ENCODE results near the gene TEN1. TPM values are rescaled to one million over a fixed set of nuclear protein-coding genes. Genes with fewer than 3 reads are reported as not detected.

Gene TEN1, protein sequence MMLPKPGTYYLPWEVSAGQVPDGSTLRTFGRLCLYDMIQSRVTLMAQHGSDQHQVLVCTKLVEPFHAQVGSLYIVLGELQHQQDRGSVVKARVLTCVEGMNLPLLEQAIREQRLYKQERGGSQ
- 10 to 100 TPM in 1 of 2 experiments, 1 to 10 TPM in 1; 9.7 to 12.2 TPM for total RNA-seq

DNA sequence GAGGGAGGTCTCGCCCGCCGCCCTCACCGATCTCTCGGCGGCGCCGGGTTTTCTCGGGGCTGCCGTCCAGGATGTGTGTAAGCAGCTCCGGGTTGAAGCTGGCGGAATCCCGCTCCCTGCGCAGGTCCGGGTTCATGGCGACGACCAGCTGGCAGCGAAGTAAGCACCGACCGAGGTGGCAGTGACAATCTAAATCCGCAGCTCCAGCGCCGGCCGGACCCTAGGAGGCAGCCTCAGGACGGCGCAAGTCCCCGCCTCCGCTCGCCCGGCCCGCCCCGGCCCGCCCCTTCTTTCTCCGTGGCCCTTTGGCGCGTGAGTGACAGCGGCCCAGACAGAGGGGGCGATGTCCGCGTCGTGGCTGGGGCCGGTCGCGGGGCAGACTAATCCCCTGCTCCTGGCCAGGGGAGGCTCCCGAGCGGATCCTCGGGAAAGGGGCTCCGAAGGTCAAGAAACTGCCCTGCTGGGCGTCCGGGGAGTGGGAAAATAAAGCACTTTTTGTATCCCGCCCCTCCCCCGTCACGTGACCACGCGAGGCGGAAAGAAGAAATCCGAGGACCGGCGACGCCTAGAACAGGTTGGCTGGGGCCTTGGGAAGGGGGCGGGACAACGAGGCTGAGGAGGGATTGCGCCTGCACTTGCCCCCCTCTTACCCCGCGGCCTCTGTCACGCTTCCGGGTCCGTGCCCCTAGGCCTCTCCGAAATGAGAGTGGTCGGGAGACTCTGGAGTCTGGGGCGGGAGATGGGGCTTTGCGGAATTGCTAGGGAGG is at the start of gene TEN1, which contains the start of gene ACOX1:
Gene TEN1, plus strand, starts transcription at position 303 of the 767 bp plus-strand sequence. CDS start 6,953 bp downstream, outside the sequence.
Gene ACOX1, minus strand, starts transcription at position 229 of the 767 bp plus-strand sequence. Its CDS starts 93 bp downstream, at position 136.
- intact Hi-C loops (cut with micrococcal nuclease), result loop anchor here (1.0 to 5.0 kb wide), 7 partner anchors 18 to 473 kb away; partner anchors contain the start of genes FBF1, UBE2O, UNK and WBP2
- Mint-ChIP-seq H3K27ac (peak within 1 kb of the TSS; percentile 100), H3K9me3 (no peaks in the 10 kb centered on the region), H3K27me3 (ENCODE audit: low read depth) (no peaks in the 10 kb centered on the region), H3K4me1 (ENCODE audit: low read depth) (peaks cover 30% of the 10 kb centered on the region), H3K4me3 (peak within 1 kb of the TSS; percentile 99), H3K36me3 (ENCODE audit: low read depth) (peaks cover 7% of the 10 kb centered on the region)
- peak; percentile 98 for DNase-seq
- CTCF ChIA-PET, result interaction anchor here (0.6 to 1.2 kb wide), 2 partner anchors 9 to 10 kb away, joined by 3 to 4 read pairs; no protein-coding TSS in a partner anchor

DNA sequence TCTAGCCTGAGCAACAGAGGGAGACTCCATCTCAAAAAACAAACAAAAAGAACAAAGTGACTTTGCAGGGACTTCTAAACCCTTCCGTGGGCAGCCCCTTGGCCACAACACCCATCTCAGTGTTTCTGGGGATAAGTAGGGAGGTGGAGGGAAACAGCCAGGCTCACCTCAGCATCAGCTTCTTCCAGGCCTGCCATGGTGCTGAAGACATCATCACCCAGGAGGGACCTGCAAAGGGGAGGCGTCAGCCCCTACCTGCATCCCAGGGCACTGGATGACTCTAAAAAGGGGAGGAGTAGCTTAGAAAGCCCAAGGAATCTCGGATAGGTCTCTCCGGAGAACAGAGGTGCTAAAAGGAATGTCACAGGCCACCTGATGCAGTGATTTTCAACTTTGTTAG is 48.0 kb upstream of the TEN1 start:
- Mint-ChIP-seq H3K4me3 (no peak overlapping the region), H3K27ac (no peak overlapping the region), H3K36me3 (ENCODE audit: low read depth) (peaks cover 11% of the 10 kb centered on the region), H3K9me3 (no peaks in the 10 kb centered on the region), H3K4me1 (ENCODE audit: low read depth) (no peaks in the 10 kb centered on the region), H3K27me3 (ENCODE audit: low read depth) (no peaks in the 10 kb centered on the region)
- no peak for DNase-seq
- CTCF ChIA-PET, result no interaction called here
- intact Hi-C loops (cut with micrococcal nuclease), result no loop called here

- intact Hi-C loops (cut with micrococcal nuclease), result no loop called here
- Mint-ChIP-seq H3K27me3 (ENCODE audit: low read depth) (no peaks in the 10 kb centered on the region), H3K4me3 (no peak overlapping the region), H3K27ac (no peak overlapping the region), H3K9me3 (no peaks in the 10 kb centered on the region), H3K4me1 (ENCODE audit: low read depth) (no peaks in the 10 kb centered on the region), H3K36me3 (ENCODE audit: low read depth) (peaks cover 8% of the 10 kb centered on the region)
- CTCF ChIA-PET, result interaction anchor here (0.6 kb wide), 1 partner anchor 71 kb away, joined by 3 read pairs; no protein-coding TSS in a partner anchor
- no peak for DNase-seq
These were observed 46.2 kb upstream of the TEN1 start for GRCh38 chr17:75932852-75933251.

GRCh38 chr17:75933808-75934207 is 45.2 kb upstream of the TEN1 start:
- H3K4me3 Mint-ChIP-seq, result no peak overlapping the region
- intact Hi-C loops (cut with micrococcal nuclease), result no loop called here
- peaks cover 6% of the 10 kb centered on the region for H3K36me3 Mint-ChIP-seq (ENCODE audit: low read depth)
- no peaks in the 10 kb centered on the region for H3K4me1 Mint-ChIP-seq (ENCODE audit: low read depth)
- H3K27ac Mint-ChIP-seq, result no peak overlapping the region
- CTCF ChIA-PET, result no interaction called here
- no peaks in the 10 kb centered on the region for H3K9me3 Mint-ChIP-seq
- H3K27me3 Mint-ChIP-seq (ENCODE audit: low read depth), result no peaks in the 10 kb centered on the region
- DNase-seq, result no peak

- no peaks in the 10 kb centered on the region for H3K27me3 Mint-ChIP-seq (ENCODE audit: low read depth)
- H3K4me1 Mint-ChIP-seq (ENCODE audit: low read depth), result peaks cover 11% of the 10 kb centered on the region
- H3K27ac Mint-ChIP-seq, result no peak overlapping the region
- CTCF ChIA-PET, result interaction anchor here (2.1 kb wide), 1 partner anchor 10 kb away, joined by 4 read pairs; no protein-coding TSS in a partner anchor
- H3K36me3 Mint-ChIP-seq (ENCODE audit: low read depth), result peaks cover 5% of the 10 kb centered on the region
- H3K4me3 Mint-ChIP-seq, result no peak overlapping the region
- intact Hi-C loops (cut with micrococcal nuclease), result no loop called here
- no peak for DNase-seq
- H3K9me3 Mint-ChIP-seq, result no peaks in the 10 kb centered on the region
These were observed 41.4 kb upstream of the TEN1 start for GRCh38 chr17:75937652-75938051.

DNA sequence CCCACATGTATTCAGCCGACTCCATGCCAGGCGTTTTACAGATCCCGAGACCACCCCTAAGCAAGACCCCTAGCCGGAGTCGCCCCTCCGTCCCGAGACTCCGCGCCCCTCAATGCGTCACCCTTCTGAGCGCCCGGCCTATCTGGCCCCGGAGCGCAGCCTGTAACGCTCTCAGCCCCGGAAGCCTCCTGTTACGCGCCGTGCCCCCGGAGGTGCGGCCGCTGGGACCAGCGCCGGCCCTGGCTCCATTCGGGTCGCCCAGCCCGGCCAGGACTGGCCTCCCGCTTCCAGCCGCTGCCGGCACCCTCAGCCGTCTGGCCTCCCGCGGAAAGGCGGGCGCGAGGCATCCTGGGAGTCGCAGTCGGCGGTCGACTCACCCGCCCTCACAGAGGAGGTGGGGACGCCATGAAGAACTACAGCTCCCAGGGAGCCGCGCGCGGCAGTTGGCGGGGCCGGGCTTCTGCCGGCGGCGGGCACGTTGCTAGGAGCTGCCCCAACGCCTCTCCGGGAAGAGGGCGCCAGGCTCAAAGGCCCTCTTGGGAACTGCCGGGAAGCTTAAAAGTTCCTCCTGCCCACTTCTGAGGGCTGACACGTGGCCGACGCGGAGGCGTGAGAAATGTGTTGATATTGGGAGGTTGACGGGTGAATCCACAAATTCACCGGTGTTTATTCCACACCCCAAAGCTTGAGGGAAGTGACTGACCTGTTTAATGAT is 38.2 kb upstream of the TEN1 start, which contains the start of gene FBF1:
Gene FBF1, minus strand, starts transcription at position 316 of the 715 bp plus-strand sequence. CDS start 2,893 bp downstream, outside the sequence.
- Mint-ChIP-seq H3K27ac (peak within 1 kb of the TSS; percentile 76), H3K4me3 (peak within 1 kb of the TSS; percentile 88), H3K4me1 (ENCODE audit: low read depth) (peaks cover 11% of the 10 kb centered on the region), H3K36me3 (ENCODE audit: low read depth) (peaks cover 2% of the 10 kb centered on the region), H3K27me3 (ENCODE audit: low read depth) (no peaks in the 10 kb centered on the region), H3K9me3 (no peaks in the 10 kb centered on the region)
- CTCF ChIA-PET, result interaction anchor here (0.7 to 2.2 kb wide), 4 partner anchors 14 to 412 kb away, joined by 3 to 6 read pairs (median 4); no protein-coding TSS in a partner anchor
- DNase-seq, result peak; percentile 92
- intact Hi-C loops (cut with micrococcal nuclease), result loop anchor here (1.0 kb wide), 3 partner anchors 36 to 413 kb away; partner anchors contain the start of genes ACOX1 and TEN1

DNA sequence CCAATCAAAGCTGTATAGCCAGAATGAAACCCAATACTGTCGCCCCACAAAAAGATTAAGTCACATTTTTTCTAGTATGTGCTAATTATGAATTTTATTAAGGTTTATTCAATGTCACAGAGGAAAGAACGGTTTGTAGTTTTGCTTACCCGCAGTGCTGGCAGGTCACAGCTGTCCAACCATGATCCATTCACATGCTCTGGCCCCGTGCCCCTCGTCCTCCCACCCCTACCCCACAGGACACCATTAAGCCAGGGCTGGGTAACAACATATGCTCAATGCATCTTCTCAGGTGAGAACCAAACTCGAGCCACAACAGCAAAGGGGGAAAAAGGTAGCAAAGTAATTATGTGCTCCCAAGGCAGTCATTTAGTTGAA is 37.6 kb upstream of the TEN1 start:
- no peaks in the 10 kb centered on the region for H3K9me3 Mint-ChIP-seq
- H3K4me1 Mint-ChIP-seq (ENCODE audit: low read depth), result peaks cover 11% of the 10 kb centered on the region
- H3K4me3 Mint-ChIP-seq, result peak overlapping the region; percentile 88

GRCh38 chr17:75942473-75942872 is 36.6 kb upstream of the TEN1 start:
- intact Hi-C loops (cut with micrococcal nuclease), result no loop called here
- CTCF ChIA-PET, result no interaction called here
- peaks cover 11% of the 10 kb centered on the region for H3K4me1 Mint-ChIP-seq (ENCODE audit: low read depth)
- H3K4me3 Mint-ChIP-seq, result no peak overlapping the region
- no peaks in the 10 kb centered on the region for H3K9me3 Mint-ChIP-seq
- peaks cover 4% of the 10 kb centered on the region for H3K36me3 Mint-ChIP-seq (ENCODE audit: low read depth)
- no peak overlapping the region for H3K27ac Mint-ChIP-seq
- no peak for DNase-seq
- no peaks in the 10 kb centered on the region for H3K27me3 Mint-ChIP-seq (ENCODE audit: low read depth)

More for the DNA sequence above, 37.6 kb upstream of the TEN1 start:
- CTCF ChIA-PET, result interaction anchor here (0.7 to 2.2 kb wide), 4 partner anchors 14 to 411 kb away, joined by 3 to 6 read pairs (median 4); no protein-coding TSS in a partner anchor
- intact Hi-C loops (cut with micrococcal nuclease), result loop anchor here (1.0 kb wide), 3 partner anchors 36 to 413 kb away; partner anchors contain the start of genes ACOX1 and TEN1
- no peak for DNase-seq
- H3K27me3 Mint-ChIP-seq (ENCODE audit: low read depth), result no peaks in the 10 kb centered on the region
- H3K27ac Mint-ChIP-seq, result peak overlapping the region; percentile 38
- H3K36me3 Mint-ChIP-seq (ENCODE audit: low read depth), result peaks cover 2% of the 10 kb centered on the region

DNA sequence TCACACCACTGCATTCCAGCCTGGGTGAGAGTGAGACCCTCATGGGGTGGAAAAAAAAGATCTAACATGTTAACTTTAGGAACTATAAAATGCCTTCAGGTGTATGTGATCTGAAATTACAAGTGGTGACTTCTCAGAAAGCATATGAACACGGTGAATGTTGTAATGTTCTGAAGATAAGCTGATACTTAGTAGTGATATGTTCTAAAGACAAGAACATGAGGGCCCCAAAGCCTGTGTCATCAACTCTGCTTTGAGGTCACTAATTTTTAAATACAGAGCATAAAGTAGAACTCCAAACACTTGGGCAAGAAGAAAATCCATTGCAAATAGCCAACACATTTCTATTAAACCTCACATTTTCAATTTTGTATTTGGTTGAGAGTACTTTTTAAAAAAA is 35.5 kb upstream of the TEN1 start:
- no peak for DNase-seq
- H3K4me1 Mint-ChIP-seq (ENCODE audit: low read depth), result peaks cover 11% of the 10 kb centered on the region
- no peaks in the 10 kb centered on the region for H3K9me3 Mint-ChIP-seq
- intact Hi-C loops (cut with micrococcal nuclease), result no loop called here
- H3K27ac Mint-ChIP-seq, result no peak overlapping the region
- H3K27me3 Mint-ChIP-seq (ENCODE audit: low read depth), result no peaks in the 10 kb centered on the region
- CTCF ChIA-PET, result interaction anchor here (0.7 to 0.8 kb wide), 2 partner anchors 269 to 360 kb away, joined by 3 read pairs; no protein-coding TSS in a partner anchor
- peaks cover 6% of the 10 kb centered on the region for H3K36me3 Mint-ChIP-seq (ENCODE audit: low read depth)
- no peak overlapping the region for H3K4me3 Mint-ChIP-seq

DNA sequence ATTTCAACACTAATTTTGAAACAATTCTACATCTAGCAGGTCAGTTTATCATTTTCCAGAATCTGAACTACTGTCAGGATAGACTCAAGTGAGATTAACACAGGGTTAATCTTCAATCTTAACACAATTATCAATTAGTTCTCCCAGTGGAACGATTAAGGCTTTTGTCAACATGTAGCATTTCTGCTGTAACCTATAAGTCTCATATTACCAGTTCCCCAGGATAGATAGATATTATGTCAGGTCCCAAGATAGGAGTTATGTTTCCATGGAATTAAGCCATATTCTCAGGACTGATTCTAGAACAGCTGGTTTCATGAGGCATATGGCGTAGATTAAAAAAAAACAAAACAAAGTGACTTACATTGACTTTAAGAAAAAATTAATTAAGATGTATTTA is 33.8 kb upstream of the TEN1 start:
- no peaks in the 10 kb centered on the region for H3K9me3 Mint-ChIP-seq
- no peaks in the 10 kb centered on the region for H3K27me3 Mint-ChIP-seq (ENCODE audit: low read depth)
- no peak for DNase-seq
- no peak overlapping the region for H3K4me3 Mint-ChIP-seq
- intact Hi-C loops (cut with micrococcal nuclease), result no loop called here
- peaks cover 11% of the 10 kb centered on the region for H3K4me1 Mint-ChIP-seq (ENCODE audit: low read depth)
- CTCF ChIA-PET, result interaction anchor here (0.7 to 0.9 kb wide), 2 partner anchors 17 to 53 kb away, joined by 3 to 6 read pairs; no protein-coding TSS in a partner anchor
- no peak overlapping the region for H3K27ac Mint-ChIP-seq
- peaks cover 10% of the 10 kb centered on the region for H3K36me3 Mint-ChIP-seq (ENCODE audit: low read depth)

- no peak overlapping the region for H3K27ac Mint-ChIP-seq
- intact Hi-C loops (cut with micrococcal nuclease), result no loop called here
- H3K4me1 Mint-ChIP-seq (ENCODE audit: low read depth), result no peaks in the 10 kb centered on the region
- H3K27me3 Mint-ChIP-seq (ENCODE audit: low read depth), result no peaks in the 10 kb centered on the region
- H3K36me3 Mint-ChIP-seq (ENCODE audit: low read depth), result peaks cover 13% of the 10 kb centered on the region
- no peak overlapping the region for H3K4me3 Mint-ChIP-seq
- no peaks in the 10 kb centered on the region for H3K9me3 Mint-ChIP-seq
- CTCF ChIA-PET, result interaction anchor here (0.6 to 1.1 kb wide), 2 partner anchors 55 to 555 kb away, joined by 3 to 4 read pairs; no protein-coding TSS in a partner anchor
- DNase-seq, result no peak
These were observed 28.6 kb upstream of the TEN1 start for GRCh38 chr17:75950421-75950820.

Measured in activated naive CD4-positive, alpha-beta T cell treated with anti-CD3 and anti-CD28 coated beads for 36 hours (primary cell).